ENCODE data around the gene DPP10.

DPP10 gene

GRCh38 chr2:115782286-115782685, 1339.8 kb downstream of the DPP10 start:
- TF ChIP-seq, protein P1, sequence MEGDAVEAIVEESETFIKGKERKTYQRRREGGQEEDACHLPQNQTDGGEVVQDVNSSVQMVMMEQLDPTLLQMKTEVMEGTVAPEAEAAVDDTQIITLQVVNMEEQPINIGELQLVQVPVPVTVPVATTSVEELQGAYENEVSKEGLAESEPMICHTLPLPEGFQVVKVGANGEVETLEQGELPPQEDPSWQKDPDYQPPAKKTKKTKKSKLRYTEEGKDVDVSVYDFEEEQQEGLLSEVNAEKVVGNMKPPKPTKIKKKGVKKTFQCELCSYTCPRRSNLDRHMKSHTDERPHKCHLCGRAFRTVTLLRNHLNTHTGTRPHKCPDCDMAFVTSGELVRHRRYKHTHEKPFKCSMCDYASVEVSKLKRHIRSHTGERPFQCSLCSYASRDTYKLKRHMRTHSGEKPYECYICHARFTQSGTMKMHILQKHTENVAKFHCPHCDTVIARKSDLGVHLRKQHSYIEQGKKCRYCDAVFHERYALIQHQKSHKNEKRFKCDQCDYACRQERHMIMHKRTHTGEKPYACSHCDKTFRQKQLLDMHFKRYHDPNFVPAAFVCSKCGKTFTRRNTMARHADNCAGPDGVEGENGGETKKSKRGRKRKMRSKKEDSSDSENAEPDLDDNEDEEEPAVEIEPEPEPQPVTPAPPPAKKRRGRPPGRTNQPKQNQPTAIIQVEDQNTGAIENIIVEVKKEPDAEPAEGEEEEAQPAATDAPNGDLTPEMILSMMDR (conservative IDR thresholded peaks at IDR 0.05; ENCODE audit: low read depth, low read length) = no peak
- no peak for DNase-seq (ENCODE audit: low read depth)
- H3K4me3 ChIP-seq (ENCODE audit: low read length) = no peak overlapping the region

DNA sequence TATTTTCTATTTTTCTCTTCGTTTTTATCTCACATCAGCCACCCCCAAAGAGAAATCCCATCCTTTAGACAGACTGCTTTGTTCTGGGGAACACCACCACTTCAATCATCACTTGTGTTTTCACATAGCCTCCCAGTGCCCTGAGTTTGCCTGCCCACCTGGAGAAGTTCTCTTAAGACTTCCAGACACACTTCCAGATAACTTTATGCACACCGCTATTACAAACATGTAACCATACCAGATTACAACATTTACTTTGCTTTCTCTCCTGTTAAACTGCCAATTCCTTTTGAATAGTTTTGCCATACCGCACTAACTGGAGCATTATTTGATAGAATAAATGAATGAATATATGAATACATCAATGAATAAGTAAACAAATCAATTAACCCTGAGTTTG, 1353.6 kb downstream of the DPP10 start:
- H3K4me3 ChIP-seq (ENCODE audit: low read length) = no peak overlapping the region
- no peak for DNase-seq (ENCODE audit: low read depth)
- TF ChIP-seq, protein P1 (conservative IDR thresholded peaks at IDR 0.05; ENCODE audit: low read depth, low read length) = no peak

DNA sequence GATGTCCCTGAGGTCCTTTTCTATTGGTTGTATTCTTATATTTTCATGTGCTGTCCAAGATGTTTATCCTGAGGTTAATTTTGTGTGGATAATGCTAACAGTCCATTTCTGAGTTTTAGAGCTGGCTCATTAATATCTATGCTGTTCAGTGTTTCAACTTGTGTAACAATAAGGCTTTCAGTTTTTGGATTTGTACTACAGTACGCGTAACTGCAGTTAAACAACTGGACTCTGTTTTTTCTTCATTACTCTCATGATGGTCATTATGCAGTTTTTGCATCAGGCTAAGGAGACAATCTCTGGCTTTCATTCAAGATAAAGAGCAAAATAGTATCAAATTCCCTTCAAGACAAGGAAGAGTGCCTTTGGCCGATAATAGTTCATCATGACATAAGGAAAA, 1364.8 kb downstream of the DPP10 start:
- H3K4me3 ChIP-seq (ENCODE audit: low read length) = no peak overlapping the region
- DNase-seq (ENCODE audit: low read depth) = no peak
- TF ChIP-seq, protein P1 (conservative IDR thresholded peaks at IDR 0.05; ENCODE audit: low read depth, low read length) = no peak

- no peak for DNase-seq (ENCODE audit: low read depth)
- H3K4me3 ChIP-seq (ENCODE audit: low read length) = no peak overlapping the region
- TF ChIP-seq, protein P1 (conservative IDR thresholded peaks at IDR 0.05; ENCODE audit: low read depth, low read length) = no peak
These were observed 1383.5 kb downstream of the DPP10 start for GRCh38 chr2:115825912-115826311.

GRCh38 chr2:115833196-115833595, 1390.8 kb downstream of the DPP10 start:
- TF ChIP-seq, protein P1 (conservative IDR thresholded peaks at IDR 0.05; ENCODE audit: low read depth, low read length) = no peak
- no peak overlapping the region for H3K4me3 ChIP-seq (ENCODE audit: low read length)
- no peak for DNase-seq (ENCODE audit: low read depth)

- DNase-seq (ENCODE audit: low read depth) = no peak
- TF ChIP-seq, protein P1 (conservative IDR thresholded peaks at IDR 0.05; ENCODE audit: low read depth, low read length) = no peak
- H3K4me3 ChIP-seq (ENCODE audit: low read length) = no peak overlapping the region
These were observed 1396.1 kb downstream of the DPP10 start for GRCh38 chr2:115838539-115838938.

GRCh38 chr2:115842306-115842705, 1399.9 kb downstream of the DPP10 start:
- TF ChIP-seq, protein P1 (conservative IDR thresholded peaks at IDR 0.05; ENCODE audit: low read depth, low read length) = no peak
- H3K4me3 ChIP-seq (ENCODE audit: low read length) = no peak overlapping the region
- no peak for DNase-seq (ENCODE audit: low read depth)

Data from retinal pigment epithelial cell (primary cell).